ENCODE results near the gene STAM. TPM values are rescaled to one million over a fixed set of nuclear protein-coding genes. Genes with fewer than 3 reads are reported as not detected.
A peak's percentile ranks its signal among the peaks of the same experiment; 100 is the strongest.
"Not testable (repeated sequence)": the region's sequence is repeated elsewhere in the genome, so short reads cannot be mapped to it uniquely, and the experiment has no call there.

Gene STAM
- total RNA-seq = 26.7 TPM

GRCh38 chr10:17643755-17644484, at the start of gene STAM:
Gene STAM (plus strand): TSS chr10:17644151. CDS start chr10:17644340, 189 bp downstream.
- DNase-seq (ENCODE audit: low read depth in 2 of 3, low spot score in 2 of 3) = peak; percentile 93 to 96 (median 94)

GRCh38 chr10:17597386-17597785, 46.6 kb upstream of the STAM start:
- DNase-seq (ENCODE audit: low read depth in 2 of 3, low spot score in 2 of 3) = no peak

- peak in 2 of 3 donors; percentile 59 to 76 for DNase-seq (ENCODE audit: low read depth in 2 of 3, low spot score in 2 of 3)
Observed at GRCh38 chr10:17599089-17599488, 44.9 kb upstream of the STAM start.

GRCh38 chr10:17605936-17606335, 38.0 kb upstream of the STAM start:
- DNase-seq (ENCODE audit: low read depth in 2 of 3, low spot score in 2 of 3) = no peak

GRCh38 chr10:17606547-17607040, 37.4 kb upstream of the STAM start:
- no peak for DNase-seq (ENCODE audit: low read depth in 2 of 3, low spot score in 2 of 3)

- no peak for DNase-seq (ENCODE audit: low read depth in 2 of 3, low spot score in 2 of 3)
Observed at GRCh38 chr10:17607060-17607459, 36.9 kb upstream of the STAM start.

GRCh38 chr10:17607603-17608332, 36.2 kb upstream of the STAM start:
- DNase-seq (ENCODE audit: low read depth in 2 of 3, low spot score in 2 of 3) = peak in 2 of 3 donors; percentile 51 to 74

GRCh38 chr10:17609523-17610079, 34.4 kb upstream of the STAM start:
- no peak for DNase-seq (ENCODE audit: low read depth in 2 of 3, low spot score in 2 of 3)

- peak in 2 of 3 donors; percentile 56 to 70 for DNase-seq (ENCODE audit: low read depth in 2 of 3, low spot score in 2 of 3)
Observed at GRCh38 chr10:17616403-17617030, 27.4 kb upstream of the STAM start.

GRCh38 chr10:17617031-17617911, 26.7 kb upstream of the STAM start, which contains the start of gene HACD1:
Gene HACD1 (minus strand): TSS chr10:17617374. CDS start chr10:17617339, 35 bp downstream.
- peak; percentile 26 to 87 (median 85) for DNase-seq (ENCODE audit: low read depth in 2 of 3, low spot score in 2 of 3)

GRCh38 chr10:17622061-17622460, 21.9 kb upstream of the STAM start:
- no peak for DNase-seq (ENCODE audit: low read depth in 2 of 3, low spot score in 2 of 3)

- no peak for DNase-seq (ENCODE audit: low read depth in 2 of 3, low spot score in 2 of 3)
Observed at GRCh38 chr10:17624996-17625395, 19.0 kb upstream of the STAM start.

- DNase-seq (ENCODE audit: low read depth in 2 of 3, low spot score in 2 of 3) = no peak
Observed at GRCh38 chr10:17626656-17627055, 17.3 kb upstream of the STAM start.

- DNase-seq (ENCODE audit: low read depth in 2 of 3, low spot score in 2 of 3) = not testable (repeated sequence)
Observed at GRCh38 chr10:17632590-17632989, 11.4 kb upstream of the STAM start.

- DNase-seq (ENCODE audit: low read depth in 2 of 3, low spot score in 2 of 3) = no peak
Observed at GRCh38 chr10:17633353-17633752, 10.6 kb upstream of the STAM start.

- DNase-seq (ENCODE audit: low read depth in 2 of 3, low spot score in 2 of 3) = no peak
Observed at GRCh38 chr10:17637869-17638268, 6.1 kb upstream of the STAM start.

- no peak for DNase-seq (ENCODE audit: low read depth in 2 of 3, low spot score in 2 of 3)
Observed at GRCh38 chr10:17640331-17640816, 3.6 kb upstream of the STAM start.

GRCh38 chr10:17643339-17643754, 604 bp upstream of the STAM start:
- DNase-seq (ENCODE audit: low read depth in 2 of 3, low spot score in 2 of 3) = no peak

- DNase-seq (ENCODE audit: low read depth in 2 of 3, low spot score in 2 of 3) = no peak
Observed at GRCh38 chr10:17644485-17644943, 563 bp downstream of the STAM start.
